Esophagus muscularis mucosa (tissue), 4 donors: ENCODE measurements around the gene ID2.

Source experiments
- CTCF ChIP-seq, 3 experiments: fragments of 200-600 bp in 2 of 3; fragments of 450-650 bp in 1 of 3; sonication (generic) in 2 of 3; IDR thresholded peaks; one replicate each; pipeline ENCODE4 v1.5.1; 2017 to 2019; ENCODE audit warnings: antibody characterized with exemption in 3 of 3, mild to moderate bottlenecking in 2 of 3, moderate library complexity in 1 of 3
- EP300 ChIP-seq: sonication (generic); formaldehyde crosslinking; IDR thresholded peaks from one replicate; pipeline ENCODE4 v1.6.1; 2017; ENCODE audit warnings: antibody characterized with exemption
- POLR2A ChIP-seq: fragments of 450-650 bp; IDR thresholded peaks from one replicate; pipeline ENCODE4 v1.6.1; 2017; ENCODE audit warnings: antibody characterized with exemption, moderate library complexity, mild to moderate bottlenecking, low read depth

GRCh38 chr2:8691859-8692437 lies 10.1 kb downstream of the ID2 start:
- TF ChIP-seq CTCF (IDR thresholded peaks at IDR 0.05) = no peak
- TF ChIP-seq EP300 = no peak
- no peak for TF ChIP-seq POLR2A
